LoVo (cell line): ENCODE results near the gene ABCC9.
A peak's percentile ranks its signal among the peaks of the same experiment; 100 is the strongest.

Experiments used
- DNase-seq: peaks from one replicate; pipeline ENCODE4 v3.0.0-alpha.2; 2016; ENCODE audit warnings: low spot score

ABCC9 gene

DNA sequence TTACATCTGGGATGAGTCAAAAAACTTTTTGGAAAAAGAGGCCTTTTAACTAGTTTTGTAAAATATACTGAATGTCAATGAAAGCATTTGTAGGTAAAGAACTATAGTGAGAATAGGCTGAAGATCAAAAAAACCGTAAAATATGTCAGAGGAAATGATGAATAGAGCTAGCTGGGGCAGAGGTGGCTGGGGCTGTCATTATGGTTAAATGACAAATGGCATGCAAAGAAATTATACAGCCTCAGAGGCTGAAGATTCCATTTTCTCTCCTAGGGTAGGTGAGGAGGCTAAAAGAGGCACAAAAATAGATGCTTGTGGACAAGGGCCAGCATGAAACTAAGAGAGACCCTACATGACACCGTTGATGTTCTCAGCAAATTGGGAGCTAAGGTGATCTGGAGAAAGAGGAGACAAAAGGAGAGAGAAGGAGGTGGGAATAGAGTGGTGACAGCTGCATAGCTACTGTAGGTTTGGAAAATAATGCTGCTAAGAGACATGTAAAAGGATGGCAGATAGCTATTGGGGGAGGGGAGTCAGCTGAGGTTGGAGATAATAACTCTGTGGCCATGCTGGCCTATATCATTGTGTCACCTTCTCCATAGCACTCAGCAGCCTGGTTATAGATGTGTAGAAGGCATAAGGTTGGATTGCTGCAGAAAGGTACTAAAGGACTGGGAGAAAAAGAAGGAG lies 63.8 kb downstream of the ABCC9 start:
- no peak for DNase-seq

DNA sequence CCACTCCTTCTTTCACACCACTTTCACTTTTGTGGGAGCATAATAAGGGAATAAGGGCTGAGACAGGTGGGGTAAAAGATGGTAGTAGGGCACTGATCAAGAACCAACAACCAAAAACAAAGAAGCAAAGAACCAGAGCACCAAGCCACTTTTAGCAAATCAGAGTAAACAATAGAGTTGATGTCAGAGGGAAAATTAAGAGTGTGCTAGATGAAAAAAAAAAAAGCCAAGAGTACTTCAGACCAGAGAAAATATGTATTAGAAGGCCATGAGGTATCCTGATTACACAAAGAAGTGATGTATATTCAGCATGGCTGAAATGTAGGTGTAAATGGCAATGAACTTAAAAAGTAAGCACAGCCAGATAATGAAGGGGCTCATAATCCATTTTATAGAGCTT lies 75.4 kb downstream of the ABCC9 start:
- DNase-seq = no peak

DNA sequence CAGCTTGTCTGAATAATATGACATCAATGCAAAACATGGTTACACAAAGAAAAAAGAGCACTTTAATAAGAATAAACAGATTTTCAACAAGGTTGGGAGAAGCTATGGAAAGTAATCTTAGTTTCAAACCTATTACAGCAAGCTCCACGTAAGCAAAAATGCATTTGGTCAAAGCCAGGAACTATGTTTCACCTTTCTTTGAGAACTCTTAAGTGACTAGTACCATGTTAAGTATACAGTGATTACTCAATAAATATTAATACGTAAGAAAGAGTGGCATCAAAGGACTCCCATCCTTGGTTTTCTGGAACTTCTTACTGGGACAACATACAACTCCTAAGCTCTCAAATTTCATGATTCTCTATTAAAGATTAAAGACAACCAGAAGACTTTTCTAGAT lies 80.7 kb downstream of the ABCC9 start:
- DNase-seq = no peak

DNA sequence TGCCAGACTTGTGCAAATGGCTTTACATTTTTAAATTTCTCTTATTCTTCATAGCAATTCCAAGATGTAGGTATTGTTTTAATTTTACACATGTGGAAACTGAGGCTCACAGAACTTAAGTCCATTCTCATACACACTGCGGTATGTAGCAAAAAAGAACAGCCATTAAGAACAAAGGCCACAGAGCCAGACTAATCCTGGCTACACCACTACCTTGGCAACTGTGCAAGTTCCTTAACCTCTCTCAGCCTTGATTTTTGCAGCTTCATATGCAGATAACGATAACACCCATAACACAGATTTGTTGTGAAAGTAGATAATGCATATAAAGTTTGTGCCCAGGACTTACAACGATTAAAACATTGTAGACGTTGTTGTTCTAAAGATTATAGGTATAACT lies 81.1 kb downstream of the ABCC9 start:
- no peak for DNase-seq

DNA sequence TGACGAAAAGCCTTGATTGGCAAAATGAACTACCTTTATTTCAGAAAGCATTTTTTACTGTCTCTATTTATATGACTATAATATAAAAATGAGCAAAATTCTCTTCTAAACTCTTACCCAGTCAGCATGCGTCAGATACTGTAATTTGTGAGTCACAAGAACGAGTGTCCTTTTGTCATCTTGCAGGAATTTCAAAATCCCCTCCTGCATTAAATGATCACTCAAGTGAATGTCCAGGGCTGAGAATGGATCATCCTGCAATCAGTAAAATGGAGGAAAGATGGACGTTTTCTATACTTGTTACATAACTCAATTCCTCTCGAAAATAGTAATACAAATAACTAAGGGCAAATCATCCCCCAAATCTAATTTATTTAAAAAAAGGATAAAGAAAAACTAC lies 89.0 kb downstream of the ABCC9 start:
- DNase-seq = no peak

DNA sequence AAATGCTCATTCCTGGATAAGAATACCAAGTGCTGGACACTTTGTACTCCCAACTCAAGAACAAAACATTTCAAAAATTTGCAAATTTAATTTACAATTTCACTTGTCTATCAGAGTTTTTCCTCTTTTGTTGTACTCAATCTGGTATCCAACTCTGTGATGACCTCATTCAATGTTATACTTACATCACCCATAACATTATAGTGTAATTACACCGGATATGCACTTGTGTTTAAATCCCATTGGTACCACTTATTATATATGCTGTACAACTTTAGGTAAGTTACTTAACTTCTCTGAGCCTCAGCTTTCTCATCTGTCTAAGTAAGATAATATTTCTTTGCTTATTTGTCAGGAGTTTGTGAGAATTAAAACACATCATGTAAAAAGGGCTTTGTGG lies 90.1 kb downstream of the ABCC9 start:
- DNase-seq = no peak

DNA sequence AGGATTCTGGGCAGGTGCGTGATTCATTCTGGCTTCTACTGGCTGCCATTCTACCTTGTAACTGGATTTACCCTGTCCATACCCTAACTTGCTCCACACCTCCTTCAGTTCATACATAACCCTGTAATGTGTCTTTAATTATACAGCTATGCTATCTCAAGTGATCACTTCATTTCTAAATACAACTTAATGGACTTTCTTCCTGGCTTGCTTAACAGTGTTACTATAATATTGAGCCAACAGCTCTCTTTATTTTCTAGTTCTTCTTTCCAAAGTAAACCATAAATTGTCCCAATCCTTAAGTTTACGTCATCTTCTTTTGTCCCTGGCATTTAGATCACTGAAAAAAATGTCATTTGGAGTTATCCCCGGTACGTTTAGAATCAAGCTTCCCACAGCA lies 90.8 kb downstream of the ABCC9 start:
- DNase-seq = no peak

DNA sequence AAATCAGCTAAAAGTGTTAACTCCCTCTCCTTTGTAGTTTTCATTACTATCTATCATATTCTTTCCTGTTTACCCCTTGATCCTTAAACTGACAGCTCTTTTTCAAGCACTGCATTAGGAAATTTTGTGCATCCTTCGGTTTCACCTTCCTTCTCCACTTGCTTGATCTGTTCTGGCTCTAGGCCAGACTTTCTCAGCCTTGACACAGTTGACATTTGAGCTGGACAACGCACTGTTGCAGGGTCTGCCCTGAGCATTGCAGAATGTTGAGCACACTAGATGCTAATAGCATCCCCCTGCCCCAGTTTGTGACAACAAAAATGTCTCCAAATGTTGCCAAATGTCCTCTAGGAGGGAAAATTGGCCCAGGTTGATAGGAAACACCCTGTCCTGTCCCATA lies 91.3 kb downstream of the ABCC9 start:
- no peak for DNase-seq

DNA sequence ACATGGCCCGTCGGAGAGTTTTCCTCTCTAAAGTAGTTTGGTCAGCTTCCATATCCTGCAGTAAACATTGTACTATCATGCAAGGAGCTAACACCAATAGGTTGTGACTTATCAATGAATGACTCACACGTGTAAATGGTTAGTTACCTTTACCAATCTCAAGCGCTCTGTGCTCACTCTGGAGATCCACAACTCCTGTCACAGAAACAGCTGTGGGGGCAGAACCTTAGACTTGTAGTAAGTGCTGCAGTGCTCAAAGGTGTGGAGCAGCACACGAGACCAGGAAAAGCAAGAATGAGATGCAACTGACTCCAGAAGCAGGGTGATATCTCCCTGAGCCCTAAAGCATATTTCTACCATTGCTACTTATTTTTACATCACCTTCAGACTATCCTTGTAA lies 93.0 kb downstream of the ABCC9 start:
- no peak for DNase-seq

DNA sequence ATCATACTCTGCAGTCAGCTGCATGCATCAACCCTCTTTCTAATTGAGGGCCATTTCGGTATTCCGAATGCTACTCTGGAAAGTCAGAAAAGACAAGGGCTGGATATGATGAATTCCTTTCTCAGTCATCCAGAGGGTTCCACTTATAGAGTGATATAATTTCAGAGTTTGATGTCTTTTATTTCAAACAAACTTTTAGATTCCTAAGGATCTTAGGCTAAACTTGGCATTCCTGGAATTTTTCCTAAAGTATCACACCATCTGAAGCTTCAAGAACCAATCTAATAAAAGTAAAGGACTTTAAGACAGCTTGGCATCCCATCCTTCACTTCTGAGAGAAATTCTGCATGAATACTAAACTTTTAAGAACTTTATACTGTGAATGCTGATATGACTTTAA lies 97.4 kb downstream of the ABCC9 start:
- no peak for DNase-seq

DNA sequence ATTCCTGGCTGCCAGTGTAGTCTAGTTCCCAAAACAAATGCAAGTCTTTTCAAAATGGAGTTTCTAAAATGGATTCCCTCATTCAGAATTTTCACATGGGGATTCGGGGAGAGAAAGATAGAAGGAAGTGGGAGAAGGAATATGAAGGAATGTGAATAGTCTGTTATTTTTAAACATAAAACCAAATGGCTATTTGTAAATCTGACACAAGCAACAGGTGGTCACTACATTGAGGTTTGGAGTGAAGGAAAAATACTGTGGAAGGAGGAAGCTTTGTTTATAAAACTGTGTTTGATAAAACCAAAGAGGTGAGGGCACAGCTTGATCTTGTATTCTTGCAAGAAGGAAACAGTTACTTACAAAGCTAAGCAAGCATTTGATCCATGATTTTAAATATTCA lies 101.5 kb downstream of the ABCC9 start:
- no peak for DNase-seq

DNA sequence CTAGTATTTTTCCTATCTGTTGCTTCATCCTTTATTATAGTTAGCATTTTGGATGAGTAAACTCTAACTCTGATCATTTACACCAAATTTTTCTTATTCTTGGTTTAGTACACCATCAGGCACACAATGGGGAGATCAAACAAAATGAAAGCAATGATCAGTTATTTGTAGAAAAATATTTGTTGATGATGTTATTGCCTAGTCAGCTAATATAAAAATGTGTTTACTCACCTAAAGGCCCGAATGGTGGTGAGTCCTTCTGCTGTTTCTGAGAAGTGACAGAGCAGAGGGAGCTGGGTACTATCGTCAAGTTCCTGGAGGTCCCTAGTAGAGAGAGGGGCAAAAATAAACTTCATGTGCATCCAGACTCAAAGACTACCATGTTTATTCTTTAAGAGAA lies 103.4 kb downstream of the ABCC9 start:
- no peak for DNase-seq

DNA sequence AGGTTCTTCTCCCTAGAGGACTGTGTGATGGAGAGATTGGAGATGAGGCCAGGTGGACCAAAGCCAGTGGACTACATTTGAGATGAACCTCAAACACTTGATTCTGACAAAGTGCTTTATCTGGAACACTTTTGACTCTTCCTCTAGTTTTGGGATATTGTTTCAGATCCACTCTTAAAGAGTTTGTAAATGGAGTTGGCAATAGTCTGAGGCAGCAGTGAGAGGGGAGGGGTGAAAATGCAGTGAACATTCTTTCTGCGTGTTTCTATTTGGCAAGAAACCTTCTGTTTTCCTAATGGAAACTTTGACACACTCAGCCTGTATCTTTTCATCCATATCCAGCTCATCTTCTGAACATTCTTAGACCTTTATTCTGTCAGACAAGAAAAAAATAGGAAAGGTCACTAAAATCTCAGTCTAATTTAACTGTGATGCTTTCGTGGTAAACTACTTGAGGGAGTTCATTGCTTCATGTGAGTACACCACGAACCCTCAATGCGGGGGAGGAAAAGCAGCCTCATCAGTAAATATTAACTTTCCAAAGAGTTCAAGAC lies 109.4 kb downstream of the ABCC9 start:
- DNase-seq = no peak

DNA sequence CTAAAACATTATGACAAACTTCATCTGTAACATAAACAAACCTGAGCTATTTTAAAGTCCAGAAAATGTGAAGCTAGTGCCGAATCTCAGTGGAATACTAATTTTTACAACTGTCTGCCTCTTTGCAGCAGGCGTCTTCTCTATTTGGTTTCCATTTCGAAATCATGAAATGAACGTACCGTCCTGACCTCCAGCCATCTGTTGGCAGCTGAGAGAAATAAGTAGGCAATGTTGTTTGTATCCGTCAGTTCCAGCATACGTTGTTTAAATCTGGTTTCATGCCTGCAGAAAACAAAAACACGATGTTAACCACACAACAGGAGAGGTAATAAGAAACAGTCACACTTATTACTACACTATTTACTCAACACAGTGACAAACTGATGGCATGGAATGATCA lies 112.4 kb downstream of the ABCC9 start:
- no peak for DNase-seq

DNA sequence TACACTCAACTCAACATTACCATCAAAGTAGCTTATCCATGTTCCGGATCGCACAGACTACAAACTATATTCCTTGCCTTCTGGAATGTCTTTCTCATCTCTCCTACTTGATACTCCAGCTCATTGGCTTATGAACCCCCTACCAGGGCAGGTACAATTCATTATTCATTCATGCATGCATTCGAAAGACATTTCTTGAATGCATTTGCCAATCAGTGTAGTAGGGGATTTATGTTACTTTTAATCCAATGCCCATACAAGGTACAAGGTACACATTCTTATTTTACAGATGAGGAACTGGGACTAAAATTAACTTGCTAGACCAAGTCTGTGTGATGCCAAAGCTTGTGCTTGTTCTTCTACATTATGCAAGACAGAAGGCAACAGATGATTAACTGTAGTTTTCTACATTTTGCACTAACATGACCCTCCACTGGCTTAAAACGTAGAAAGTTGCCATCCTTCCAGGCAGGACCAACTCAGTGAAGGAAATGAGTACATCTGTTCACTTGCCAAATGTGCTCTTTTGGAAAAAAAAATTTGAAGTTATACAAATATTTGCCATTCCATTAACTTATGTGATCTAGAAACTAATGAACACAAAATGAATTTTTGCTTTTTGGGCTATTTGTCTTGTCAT lies 113.0 kb downstream of the ABCC9 start:
- no peak for DNase-seq

DNA sequence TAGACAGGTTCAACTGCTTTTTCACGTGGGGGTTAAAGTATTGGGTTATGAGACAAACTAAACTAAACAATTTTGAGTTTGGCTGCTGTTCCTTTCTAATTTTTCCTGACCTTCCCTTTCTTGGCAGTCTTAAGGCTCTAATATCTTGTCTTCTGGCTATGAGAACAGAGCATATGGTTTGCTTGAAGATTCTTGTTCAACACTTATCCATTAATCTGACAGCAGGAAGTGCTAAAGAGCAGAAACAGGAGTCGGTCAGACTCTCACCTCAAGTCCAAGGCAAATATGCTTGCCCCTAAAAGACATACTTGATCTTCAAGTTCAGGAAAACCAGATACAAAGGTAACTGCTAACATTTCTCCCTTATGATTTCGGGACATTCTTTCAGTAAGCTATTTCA lies 114.1 kb downstream of the ABCC9 start:
- DNase-seq = no peak

DNA sequence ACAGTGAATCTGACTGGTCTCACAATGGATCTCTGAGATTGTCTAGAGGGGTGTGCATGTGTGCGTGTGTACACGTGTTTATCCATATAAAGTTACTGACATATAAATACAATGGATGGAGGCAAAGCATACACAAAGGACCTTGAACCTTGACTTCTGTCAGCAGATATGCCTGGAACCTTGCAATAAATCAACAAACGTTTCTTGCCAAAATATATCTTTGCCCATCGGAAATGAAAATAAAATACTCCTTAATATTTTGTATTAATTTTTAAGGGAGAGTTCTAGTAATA lies 114.7 kb downstream of the ABCC9 start:
- no peak for DNase-seq

DNA sequence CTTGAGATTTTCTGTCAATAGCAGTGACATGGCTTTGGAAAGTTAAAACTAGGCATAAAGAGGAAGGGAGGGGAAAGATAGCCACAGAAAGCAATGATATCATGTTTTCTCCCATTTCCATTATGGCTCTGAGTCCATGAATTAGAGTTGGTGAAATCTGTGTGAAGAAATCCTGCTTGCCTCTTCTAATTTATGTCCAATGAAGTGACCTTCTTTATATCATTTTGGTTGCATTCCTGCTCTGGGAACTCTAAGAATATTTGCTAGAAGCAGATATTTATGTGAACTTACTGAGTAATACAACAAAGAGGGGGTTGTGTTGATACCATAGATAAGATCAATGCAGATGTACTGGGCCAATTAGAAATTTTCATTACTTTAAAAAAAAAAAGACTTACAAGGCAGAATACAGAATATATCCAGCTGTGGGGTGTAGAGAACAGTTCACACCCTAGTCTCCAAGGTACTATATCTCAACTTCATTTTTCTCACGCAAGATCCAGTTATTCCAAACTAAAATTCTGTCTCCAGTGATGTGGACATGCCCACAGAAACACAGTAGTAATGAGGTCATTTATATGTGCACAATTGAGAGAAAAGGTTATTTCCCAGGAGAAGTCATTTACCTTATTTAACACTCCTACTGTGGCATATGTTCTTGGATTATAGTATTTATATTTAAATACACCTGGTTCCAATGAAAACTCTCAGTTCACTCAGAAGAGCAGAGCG lies 115.2 kb downstream of the ABCC9 start:
- DNase-seq = no peak

DNA sequence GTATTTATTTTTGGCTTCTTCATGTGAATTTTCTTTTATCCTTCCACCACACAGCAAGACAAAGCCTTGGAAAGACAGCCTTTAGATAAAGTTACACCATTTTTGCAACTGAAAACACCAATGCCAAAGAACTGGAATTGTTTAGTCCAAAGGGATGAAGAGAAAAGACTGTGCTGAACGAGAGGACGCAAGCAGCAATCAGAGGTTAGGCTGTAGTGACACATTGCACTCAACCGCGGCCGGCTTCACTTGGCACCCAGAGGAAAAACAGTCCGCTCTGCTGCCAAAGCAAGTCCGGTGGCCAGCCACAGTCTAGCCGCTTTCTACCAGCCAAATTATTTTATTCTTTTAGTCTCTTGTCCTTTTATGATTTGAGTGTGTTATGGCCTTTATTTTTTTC lies 117.6 kb downstream of the ABCC9 start:
- no peak for DNase-seq

DNA sequence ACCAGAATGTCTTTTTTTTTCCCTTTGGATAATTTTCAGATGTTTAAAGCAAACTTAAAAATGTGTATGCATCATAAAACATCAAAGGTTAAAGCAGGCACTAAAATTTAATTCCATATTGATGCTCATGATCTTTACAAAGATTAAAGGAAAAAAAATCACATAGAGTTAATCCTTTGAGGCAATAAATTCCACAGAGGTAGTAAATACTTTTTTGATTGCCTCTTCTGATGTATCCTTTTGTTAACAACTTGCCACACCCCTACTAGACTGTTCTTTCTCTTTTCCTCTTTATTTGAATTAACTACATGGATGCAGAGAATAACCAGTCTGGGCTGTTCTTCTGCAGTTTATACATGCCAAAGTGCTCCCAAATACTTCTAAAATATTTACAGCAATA lies 121.5 kb downstream of the ABCC9 start:
- DNase-seq = peak; percentile 88

DNA sequence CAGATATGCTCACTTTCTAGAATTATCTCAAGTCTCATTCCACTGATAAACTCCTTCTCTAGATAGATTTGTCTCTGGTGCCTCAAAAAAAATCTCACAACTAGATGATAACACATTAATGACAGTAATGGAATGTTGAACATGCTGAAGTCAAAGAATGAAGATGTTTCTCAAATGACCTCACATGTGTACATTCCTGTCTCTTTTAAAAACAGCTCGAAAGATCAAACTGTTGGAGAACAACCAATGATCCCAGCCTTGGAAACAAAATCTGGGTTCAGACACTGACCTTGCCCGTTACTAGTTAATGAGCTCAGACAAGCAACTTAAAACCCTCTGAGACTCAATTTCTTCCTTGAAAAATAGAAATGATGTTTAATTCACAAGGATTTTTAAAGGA lies 122.0 kb downstream of the ABCC9 start:
- peak; percentile 54 for DNase-seq

DNA sequence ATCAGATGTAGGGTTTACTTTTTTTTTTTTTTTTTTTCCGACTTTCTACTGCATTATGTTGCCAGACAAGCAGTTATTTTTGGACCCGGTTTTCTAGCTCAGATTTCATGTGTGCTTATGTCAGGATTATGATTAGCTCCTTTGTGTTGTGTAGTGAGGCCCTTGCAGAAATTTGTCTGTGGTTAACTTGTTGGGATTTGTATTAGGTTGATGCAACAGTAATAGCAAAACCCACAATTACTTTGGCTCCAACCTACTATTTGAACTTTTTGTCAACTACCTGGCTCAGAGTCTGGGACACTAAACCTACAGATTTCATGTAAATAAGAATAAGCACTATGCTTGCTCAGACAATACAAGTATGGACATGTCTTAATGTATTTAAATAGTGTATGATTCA lies 122.6 kb downstream of the ABCC9 start:
- peak; percentile 14 for DNase-seq

DNA sequence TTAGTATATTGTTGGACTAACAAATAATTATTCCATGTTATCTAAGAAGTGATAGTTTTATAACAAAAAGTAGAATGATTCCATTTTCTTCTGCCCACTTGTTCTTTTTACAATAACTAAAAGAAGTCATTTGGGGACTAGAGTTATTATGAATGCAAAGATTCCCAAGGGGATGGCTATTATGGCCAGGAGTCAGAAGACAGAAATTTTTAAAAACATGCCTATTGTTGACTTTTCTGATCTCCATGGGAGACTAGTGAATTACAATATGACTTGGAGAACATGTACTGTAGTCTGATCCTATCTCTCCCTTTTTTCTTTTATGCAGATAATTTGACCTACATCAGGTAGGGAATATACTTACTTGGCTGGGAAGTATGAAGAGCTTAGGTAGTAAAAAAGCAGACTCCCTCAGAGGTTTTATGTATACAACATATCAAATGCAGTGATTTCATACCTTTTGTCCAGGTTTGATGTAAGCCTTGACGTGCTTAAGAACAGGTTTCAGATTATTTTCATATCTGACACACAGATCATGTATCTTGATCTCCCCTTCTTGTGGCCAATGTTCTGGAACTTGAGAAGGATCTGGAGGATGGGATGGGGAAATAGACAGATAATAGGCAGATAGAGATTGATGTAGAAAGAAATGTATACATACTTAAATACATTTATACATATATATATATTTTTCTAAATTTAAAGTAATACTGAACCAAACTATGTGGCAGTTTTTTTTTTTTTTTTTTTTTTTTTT lies 125.7 kb downstream of the ABCC9 start:
- no peak for DNase-seq
